HG03342 (cell line): Measurements from ENCODE around the gene DTX1.

Source experiments
- ATAC-seq: cut with Tn5 transposase; IDR thresholded peaks from one replicate; pipeline ENCODE4 v1.9.1; 2021; ENCODE audit warnings: mild to moderate bottlenecking, moderate library complexity; ENCODE audit not compliant: unreplicated experiment

The DTX1 gene

GRCh38 chr12:113092607-113093408, 36.3 kb downstream of the DTX1 start:
- no peak for ATAC-seq

- no peak for ATAC-seq
These were observed 37.0 kb downstream of the DTX1 start for GRCh38 chr12:113093409-113094101.

DNA sequence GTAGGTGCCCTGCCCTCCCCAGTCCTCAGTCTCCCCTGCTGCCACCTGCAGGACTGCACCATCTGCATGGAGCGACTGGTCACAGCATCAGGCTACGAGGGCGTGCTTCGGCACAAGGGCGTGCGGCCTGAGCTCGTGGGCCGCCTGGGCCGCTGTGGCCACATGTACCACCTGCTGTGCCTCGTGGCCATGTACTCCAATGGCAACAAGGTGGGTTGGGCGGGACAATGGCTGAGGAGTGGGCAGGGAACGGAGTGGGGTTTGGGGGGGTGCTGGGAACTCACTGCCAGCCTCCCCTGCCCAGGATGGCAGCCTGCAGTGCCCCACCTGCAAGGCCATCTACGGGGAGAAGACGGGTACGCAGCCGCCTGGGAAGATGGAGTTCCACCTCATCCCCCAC, 38.2 kb downstream of the DTX1 start:
- no peak for ATAC-seq

DNA sequence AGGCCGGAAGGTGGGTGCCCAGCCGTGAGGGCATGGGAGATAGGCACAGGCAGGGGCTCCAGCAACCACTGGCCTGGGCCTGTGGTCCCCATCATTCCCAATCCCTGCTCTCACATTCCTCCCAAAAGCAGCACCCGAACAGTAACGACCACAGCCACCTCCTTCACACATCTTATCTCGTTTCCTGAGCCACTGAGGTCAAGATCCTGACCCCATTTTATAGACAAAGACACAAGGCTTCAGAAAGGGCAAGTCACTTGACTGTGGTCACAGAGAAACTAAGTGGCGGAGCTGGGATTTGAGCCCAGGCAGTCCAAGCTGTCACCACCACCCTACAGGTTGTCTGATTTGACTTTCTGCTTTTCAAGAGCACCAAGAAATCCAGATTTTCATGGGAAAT, 38.9 kb downstream of the DTX1 start:
- ATAC-seq: no peak

GRCh38 chr12:113096675-113097461, 40.3 kb downstream of the DTX1 start:
- ATAC-seq: no peak

- no peak for ATAC-seq
These were observed 41.3 kb downstream of the DTX1 start for GRCh38 chr12:113097716-113098440.

- no peak for ATAC-seq
These were observed 42.0 kb downstream of the DTX1 start for GRCh38 chr12:113098441-113099028.

DNA sequence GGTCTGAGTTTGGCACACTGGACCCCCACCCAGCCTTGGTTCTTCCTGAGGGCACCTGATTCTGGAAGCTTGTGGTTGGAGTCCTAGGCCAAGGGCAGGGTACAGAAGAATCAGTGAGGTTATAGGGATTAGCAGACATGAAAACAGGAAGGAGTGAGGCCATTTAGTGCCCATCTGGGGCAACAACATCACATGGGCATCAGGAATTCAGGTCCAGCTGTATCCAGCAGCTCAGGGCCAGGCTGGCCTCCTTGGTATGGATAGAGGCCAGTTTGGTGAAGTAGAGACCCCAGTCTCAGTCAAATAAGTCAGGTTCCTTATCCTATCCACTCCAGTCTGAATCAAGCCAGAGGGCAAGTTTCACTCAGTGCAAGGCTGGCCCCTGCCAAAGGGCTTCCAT, 42.8 kb downstream of the DTX1 start:
- no peak for ATAC-seq

- ATAC-seq: no peak
These were observed 43.2 kb downstream of the DTX1 start for GRCh38 chr12:113099764-113100163.

GRCh38 chr12:113101751-113102150, 45.2 kb downstream of the DTX1 start:
- no peak for ATAC-seq

GRCh38 chr12:113102811-113103210, 46.3 kb downstream of the DTX1 start:
- no peak for ATAC-seq

DNA sequence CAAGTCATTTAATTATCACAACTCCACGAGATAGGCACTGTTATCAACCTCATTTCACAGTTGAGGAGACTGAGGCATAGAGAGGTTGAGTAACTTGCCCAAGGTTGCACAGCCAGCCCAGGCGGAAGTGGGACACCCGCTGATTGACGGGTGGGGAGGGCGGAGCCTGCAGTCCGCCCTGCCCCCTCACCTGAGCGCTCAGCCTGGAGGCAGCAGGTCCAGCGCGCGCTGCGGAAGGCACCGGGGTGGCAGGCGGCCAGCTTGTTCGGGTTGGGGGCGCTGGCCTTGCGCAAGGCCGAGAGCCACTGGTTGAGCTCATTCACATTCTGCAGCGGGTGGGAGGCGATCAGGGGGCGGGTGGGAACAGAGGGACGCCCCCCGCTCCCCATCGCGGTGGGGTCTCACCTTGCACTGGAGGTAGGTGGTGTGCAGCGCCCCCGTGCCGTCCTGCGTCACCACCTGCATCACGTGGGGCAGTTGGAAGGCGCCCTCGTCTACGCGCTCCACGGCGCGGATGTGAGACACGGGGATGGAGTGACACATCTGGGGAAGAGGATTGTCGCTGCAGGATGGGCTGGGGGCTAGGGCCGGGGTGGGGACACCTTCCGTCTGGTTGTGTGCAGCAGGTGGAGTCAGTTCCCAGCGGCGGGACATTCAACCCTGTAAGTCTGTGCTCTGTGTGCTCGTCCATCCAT, 47.4 kb downstream of the DTX1 start:
- ATAC-seq: no peak

- ATAC-seq: no peak
These were observed 48.5 kb downstream of the DTX1 start for GRCh38 chr12:113104953-113105510.

DNA sequence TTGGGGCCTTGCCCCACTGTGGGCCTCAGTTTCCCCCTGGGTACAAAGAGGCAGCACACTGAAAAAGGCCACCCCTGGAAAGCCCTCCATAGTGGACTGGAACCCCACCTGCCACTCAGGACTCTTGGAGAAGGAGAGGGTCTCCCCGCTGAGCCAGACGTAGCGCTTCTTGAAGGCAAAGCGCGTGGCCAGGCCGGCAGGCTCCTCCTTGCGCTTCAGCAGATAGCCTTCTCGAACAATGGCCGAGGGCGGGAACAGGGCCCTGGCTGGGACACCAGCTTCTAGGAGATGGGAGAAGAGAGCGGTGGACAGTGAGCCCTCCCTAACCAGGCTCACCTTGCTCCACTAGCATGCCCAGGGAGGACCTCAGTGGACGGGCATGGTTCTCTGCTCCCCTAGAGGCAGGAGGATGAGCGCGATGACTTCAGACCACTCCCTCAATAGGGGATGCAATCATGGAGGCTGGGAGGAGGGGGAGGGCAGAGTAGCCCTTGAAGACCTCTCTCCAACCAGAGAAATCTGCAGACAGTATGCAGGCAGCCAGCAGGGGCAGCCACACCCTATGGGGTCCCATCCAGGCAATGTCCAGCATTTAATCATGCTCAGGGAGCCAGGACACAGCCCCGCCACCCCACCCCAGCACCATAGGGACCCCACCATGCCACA, 49.2 kb downstream of the DTX1 start:
- ATAC-seq: no peak

GRCh38 chr12:113106361-113106760, 49.8 kb downstream of the DTX1 start:
- no peak for ATAC-seq

- no peak for ATAC-seq
These were observed 51.8 kb downstream of the DTX1 start for GRCh38 chr12:113108308-113108707.

DNA sequence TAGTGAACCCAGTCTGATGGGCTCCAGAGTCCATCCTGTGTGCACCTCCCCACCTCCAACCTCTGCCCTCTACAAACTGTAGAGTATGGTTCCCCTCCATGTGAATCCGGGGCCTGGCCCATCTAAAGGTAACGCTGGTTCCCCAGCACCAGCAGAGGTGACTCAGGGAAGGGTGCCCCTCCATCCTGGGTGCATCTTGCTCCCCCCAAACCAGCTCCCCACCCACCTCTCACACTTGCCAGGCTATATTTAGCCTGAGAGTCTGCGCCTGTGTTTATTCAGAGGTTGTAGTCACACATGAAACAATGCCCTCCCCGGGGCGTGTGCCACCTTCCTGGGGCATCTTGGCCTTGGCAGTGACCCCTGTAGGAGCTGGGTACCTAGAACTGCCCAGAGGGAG, 52.8 kb downstream of the DTX1 start:
- ATAC-seq: no peak

DNA sequence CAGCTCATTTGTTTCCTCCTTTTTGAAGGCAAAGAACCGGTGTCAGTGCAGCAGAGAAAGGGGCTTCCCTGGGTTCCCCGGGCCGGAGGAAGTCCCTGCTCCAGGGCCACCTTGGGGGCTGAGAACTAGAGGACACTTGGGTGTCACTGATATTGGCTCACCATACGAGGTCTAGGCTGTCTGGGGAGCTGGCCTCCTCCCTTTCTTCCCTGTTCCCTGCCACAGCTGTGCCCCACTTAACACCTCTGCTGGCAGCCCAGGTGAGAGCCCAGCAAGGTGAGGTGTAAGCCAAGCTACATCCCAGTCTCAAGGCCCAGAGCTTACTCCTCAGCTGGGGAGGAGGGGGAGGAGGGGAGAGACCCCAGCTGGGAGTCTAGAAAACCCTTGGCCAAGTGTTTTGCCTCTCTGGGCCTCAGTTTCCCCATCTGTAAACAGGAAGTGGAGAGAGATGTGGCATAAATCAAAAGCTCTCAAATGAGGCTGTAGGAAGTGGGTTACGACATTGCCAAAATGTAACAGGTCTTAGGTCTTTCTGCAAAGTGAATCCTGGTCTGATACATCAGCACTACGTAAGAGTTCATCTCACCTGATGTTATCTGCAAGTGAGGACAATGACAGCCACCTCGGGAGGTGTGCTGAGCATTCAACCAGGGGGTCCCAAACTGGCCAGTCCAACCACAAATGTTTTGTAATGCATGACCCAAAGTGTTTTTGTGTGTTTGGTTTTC, 53.5 kb downstream of the DTX1 start:
- no peak for ATAC-seq

DNA sequence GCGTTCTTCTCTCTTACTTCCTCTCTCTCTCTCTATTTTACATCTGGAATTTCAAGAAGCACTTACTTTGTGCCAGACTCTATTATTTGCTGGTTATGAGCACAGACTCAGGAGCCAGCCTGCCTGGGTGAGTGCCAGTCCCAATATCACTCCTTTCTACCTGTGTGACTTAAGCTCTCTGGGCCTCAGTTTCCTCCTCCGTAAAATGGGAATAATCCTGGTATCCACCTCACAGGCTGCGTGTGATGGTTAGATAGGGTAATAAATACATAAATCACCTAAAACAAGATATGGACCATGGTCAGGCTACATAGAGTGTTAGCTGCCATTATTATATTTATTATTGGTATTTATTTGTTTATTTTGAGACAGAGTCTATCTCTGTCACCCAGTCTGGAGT, 54.7 kb downstream of the DTX1 start:
- ATAC-seq: no peak
